ENCODE measurements around the gene GDNF. TPM values are rescaled to one million over a fixed set of nuclear protein-coding genes. Genes with fewer than 3 reads are reported as not detected.

The GDNF gene
- total RNA-seq = 0.06 TPM in 1 of 2 replicates, not detected in the other

GRCh38 chr5:37839407-37840052 lies at the start of gene GDNF:
Gene GDNF (minus strand): TSS chr5:37840041. CDS start chr5:37834796, 5,245 bp downstream.

Measured in cardiac ventricle fibroblast (primary cell).